ENCODE data around the gene ADAR. TPM values are rescaled to one million over a fixed set of nuclear protein-coding genes. Genes with fewer than 3 reads are reported as not detected.

ADAR gene
- total and polyA plus RNA-seq, 12 donors = 18.5 to 160 (median 123) TPM

GRCh38 chr1:154629675-154630073 lies 21.7 kb upstream of the ADAR start:
- 0% methylated on average over 1 of the region's 1 CpG; no CpG with 5 or more reads in 2 of the 4 donors for WGBS, 4 donors
- peaks cover 6 to 10% of the 10 kb centered on the region in 2 donors for H3K4me1 ChIP-seq (replicated peaks in 1 of 2)
- no peaks in the 10 kb centered on the region for H3K9me3 ChIP-seq (replicated peaks in 1 of 3)
- no peak overlapping the region for H3K4me3 ChIP-seq
- no peak overlapping the region for H3K27ac ChIP-seq
- TF ChIP-seq CTCF (IDR thresholded peaks at IDR 0.05) = no peak
- no peak for TF ChIP-seq POLR2A (IDR thresholded peaks at IDR 0.05)
- no peak for DNase-seq
- no peaks in the 10 kb centered on the region for H3K27me3 ChIP-seq
- intact Hi-C loops (cut with DNase I) = no loop called here
- no peaks in the 10 kb centered on the region for H3K36me3 ChIP-seq (replicated peaks in 1 of 2)

GRCh38 chr1:154629061-154629674 lies 21.2 kb upstream of the ADAR start:
- H3K27me3 ChIP-seq = no peaks in the 10 kb centered on the region
- DNase-seq = no peak
- peaks cover 6 to 10% of the 10 kb centered on the region in 2 donors for H3K4me1 ChIP-seq (replicated peaks in 1 of 2)
- no peaks in the 10 kb centered on the region for H3K36me3 ChIP-seq (replicated peaks in 1 of 2)
- no peak overlapping the region for H3K27ac ChIP-seq
- no peak overlapping the region for H3K4me3 ChIP-seq
- TF ChIP-seq POLR2A (IDR thresholded peaks at IDR 0.05) (no peak), CTCF (IDR thresholded peaks at IDR 0.05) (no peak)
- H3K9me3 ChIP-seq (replicated peaks in 1 of 3) = no peaks in the 10 kb centered on the region
- WGBS, 4 donors = 63 to 87% (median 70%) methylated on average over 1 of the region's 1 CpG
- intact Hi-C loops (cut with DNase I) = no loop called here

- DNase-seq = no peak
- H3K4me1 ChIP-seq (replicated peaks in 1 of 2) = peaks cover 6 to 10% of the 10 kb centered on the region in 2 donors
- H3K9me3 ChIP-seq (replicated peaks in 1 of 3) = no peaks in the 10 kb centered on the region
- no peaks in the 10 kb centered on the region for H3K27me3 ChIP-seq
- TF ChIP-seq POLR2A (IDR thresholded peaks at IDR 0.05) (no peak), CTCF (IDR thresholded peaks at IDR 0.05) (no peak)
- H3K27ac ChIP-seq = peak overlapping the region; percentile 82 to 97 (median 93)
- peak overlapping the region in 3 of 4 donors; percentile 19 to 90 (median 69) for H3K4me3 ChIP-seq
- H3K36me3 ChIP-seq (replicated peaks in 1 of 2) = no peaks in the 10 kb centered on the region
- WGBS, 4 donors = 1 to 6% (median 5%) methylated on average over 5 of the region's 5 CpGs
- intact Hi-C loops (cut with DNase I) = no loop called here
Measured at GRCh38 chr1:154628121-154628405, 20.1 kb upstream of the ADAR start.

- intact Hi-C loops (cut with DNase I) = no loop called here
- WGBS, 4 donors = 0% methylated on average over 21 to 70 of the region's 70 CpGs
- H3K36me3 ChIP-seq (replicated peaks in 1 of 2) = no peaks in the 10 kb centered on the region
Measured at GRCh38 chr1:154627257-154628120, 19.5 kb upstream of the ADAR start.

More at GRCh38 chr1:154627257-154628120, 19.5 kb upstream of the ADAR start:
- Histone ChIP-seq H3K27me3 (no peaks in the 10 kb centered on the region), H3K27ac (peak overlapping the region; percentile 82 to 97 (median 93)), H3K9me3 (replicated peaks in 1 of 3) (no peaks in the 10 kb centered on the region), H3K4me3 (peak overlapping the region; percentile 19 to 90 (median 44)), H3K4me1 (replicated peaks in 1 of 2) (peaks cover 6 to 10% of the 10 kb centered on the region in 2 donors)
- TF ChIP-seq POLR2A (IDR thresholded peaks at IDR 0.05) (peak in 1 of 2 donors; percentile 25), CTCF (IDR thresholded peaks at IDR 0.05) (peak in 1 of 6 experiments; percentile 2)
- DNase-seq = peak; percentile 87 to 97 (median 92)

All from adrenal gland (tissue), 12 donors.